Stomach (tissue), 9 donors: ENCODE results near the gene DNAJC6. TPM values are rescaled to one million over a fixed set of nuclear protein-coding genes. Genes with fewer than 3 reads are reported as not detected.

Experiments used
- DNase-seq, 2 donors: peaks; one replicate each; pipeline versions ENCODE4 v3.0.0 to v3.0.0-alpha.2; 2013 to 2019
- H3K27ac ChIP-seq, 5 donors: fragments of 200-600 bp in 4 of 5; sonication (generic) in 4 of 5; one replicate each; pipeline ENCODE4 v1.5.1; 2013 to 2019; ENCODE audit warnings: mild to moderate bottlenecking in 1 of 5, moderate library complexity in 1 of 5
- H3K27me3 ChIP-seq, 3 donors: fragments of 200-600 bp; sonication (generic); one replicate each; pipeline ENCODE4 v1.5.1; 2017 to 2019; ENCODE audit warnings: mixed run types in 1 of 3
- H3K36me3 ChIP-seq, 4 donors: fragments of 200-600 bp; sonication (generic); 1 replicate in 3 of 4; 2 replicates in 1 of 4; pipeline ENCODE4 v1.5.1; 2016 to 2019
- H3K4me1 ChIP-seq, 4 donors: fragments of 200-600 bp; sonication (generic); one replicate each; pipeline ENCODE4 v1.5.1; 2016 to 2019
- H3K4me3 ChIP-seq, 4 donors: fragments of 200-600 bp; sonication (generic) in 3 of 4; one replicate each; pipeline ENCODE4 v1.5.1; 2016 to 2019; ENCODE audit warnings: mild to moderate bottlenecking in 1 of 4
- H3K9me3 ChIP-seq, 4 donors: fragments of 200-600 bp; sonication (generic); one replicate each; pipeline ENCODE4 v1.5.1; 2016 to 2019
- CTCF ChIP-seq, 7 experiments: fragments of 450-650 bp in 4 of 7; fragments of 200-600 bp in 3 of 7; sonication (generic) in 3 of 7; IDR thresholded peaks; one replicate each; pipeline ENCODE4 v1.5.1; 2016 to 2019; ENCODE audit warnings: antibody characterized with exemption in 7 of 7, control low read depth in 2 of 7, mild to moderate bottlenecking in 1 of 7
- EP300 ChIP-seq: sonication (generic); formaldehyde crosslinking; IDR thresholded peaks from one replicate; pipeline ENCODE4 v1.6.1; 2017; ENCODE audit warnings: antibody characterized with exemption
- POLR2A ChIP-seq, 4 donors: fragments of 450-650 bp; IDR thresholded peaks; one replicate each; pipeline ENCODE4 v1.6.1; 2016; ENCODE audit warnings: antibody characterized with exemption in 4 of 4, control low read depth in 2 of 4, mild to moderate bottlenecking in 1 of 4, moderate library complexity in 1 of 4
- POLR2AphosphoS5 ChIP-seq, 3 donors: sonication (generic); formaldehyde crosslinking; IDR thresholded peaks; one replicate each; pipeline ENCODE4 v1.6.1; 2016; ENCODE audit warnings: antibody characterized with exemption in 3 of 3
- WGBS, 5 donors: extraction: QIAGEN DNeasy Blood & Tissue Kit in 3 of 5; methylation state at CpG; one replicate each; pipeline versions ENCODE4 v1.1.5 to v1.1.7; 2013 to 2018; 5-methylcytosine and 5-hydroxymethylcytosine counted together
- intact Hi-C: fragments of 100-400 bp; cut with DNase I; formaldehyde crosslinking; loops from one replicate; pipeline ENCODE4 v1.15.1; 2023; ENCODE audit warnings: low total_unique reads
- polyA plus RNA-seq, 3 donors: library from polyadenylated mRNA; stranded (reverse); fragments of 200-250 nt; gene quantifications; one replicate each; pipeline ENCODE4 v1.2.3, GENCODE V29; 2013
- total RNA-seq, 5 donors: library from RNA; depleted of rRNA; stranded (reverse); fragments of >200 nt; gene quantifications; one replicate each; pipeline versions ENCODE4 v1.1.0 to v1.2.3, GENCODE V29; 2014 to 2016
- donor health status: healthy with polysubstance abuse.
- donor health status: Bipolar disorder and iron deficiency.
- donor health status: healthy.

DNAJC6 gene
- total and polyA plus RNA-seq, 8 donors: under 0.01 to 7.5 (median 0.68) TPM; not detected in 1

GRCh38 chr1:65344171-65344814 lies 35.0 kb downstream of the DNAJC6 start:
- no peaks in the 10 kb centered on the region for H3K27me3 ChIP-seq
- no peaks in the 10 kb centered on the region for H3K4me1 ChIP-seq
- TF ChIP-seq POLR2A (IDR thresholded peaks at IDR 0.05) (no peak), POLR2AphosphoS5 (IDR thresholded peaks at IDR 0.05) (no peak), CTCF (IDR thresholded peaks at IDR 0.05) (no peak), EP300 (no peak)
- no peak overlapping the region for H3K4me3 ChIP-seq
- no peaks in the 10 kb centered on the region for H3K36me3 ChIP-seq
- intact Hi-C loops: no loop called here
- WGBS, 5 donors: 61 to 86% (median 77%) methylated on average over 3 of the region's 3 CpGs
- no peaks in the 10 kb centered on the region for H3K9me3 ChIP-seq
- no peak overlapping the region for H3K27ac ChIP-seq
- peak in 1 of 2 donors; percentile 5 for DNase-seq

DNA sequence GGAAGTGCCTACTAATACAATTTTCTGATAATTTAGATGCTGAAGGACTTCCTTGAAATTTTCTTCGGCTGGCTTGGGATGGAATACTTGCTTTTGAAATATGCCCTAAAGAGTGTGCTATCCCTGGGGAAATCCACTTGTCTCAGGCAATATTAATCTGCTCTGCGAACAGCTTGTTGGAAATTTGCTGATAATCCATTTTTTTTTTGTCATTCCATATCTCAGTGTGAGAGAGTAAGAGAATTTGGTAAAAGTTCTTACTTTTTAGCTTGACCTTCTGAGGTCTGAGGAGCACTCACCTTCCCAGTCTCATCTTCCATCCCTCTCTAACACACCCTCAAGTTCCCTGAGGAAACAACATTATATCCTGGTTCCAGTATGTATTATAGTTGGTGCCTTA lies 36.8 kb downstream of the DNAJC6 start:
- no peak for DNase-seq
- H3K27me3 ChIP-seq: no peaks in the 10 kb centered on the region
- WGBS, 5 donors: 85 to 98% (median 95%) methylated on average over 2 of the region's 2 CpGs
- H3K9me3 ChIP-seq: no peaks in the 10 kb centered on the region
- H3K4me1 ChIP-seq: no peaks in the 10 kb centered on the region
- H3K27ac ChIP-seq: no peak overlapping the region
- H3K4me3 ChIP-seq: no peak overlapping the region
- TF ChIP-seq POLR2AphosphoS5 (IDR thresholded peaks at IDR 0.05): no peak
- TF ChIP-seq EP300: no peak
- no peak for TF ChIP-seq CTCF (IDR thresholded peaks at IDR 0.05)
- TF ChIP-seq POLR2A (IDR thresholded peaks at IDR 0.05): no peak
- H3K36me3 ChIP-seq: no peaks in the 10 kb centered on the region
- intact Hi-C loops: no loop called here

- H3K27ac ChIP-seq: no peak overlapping the region
- TF ChIP-seq EP300 (no peak), CTCF (IDR thresholded peaks at IDR 0.05) (no peak), POLR2AphosphoS5 (IDR thresholded peaks at IDR 0.05) (no peak), POLR2A (IDR thresholded peaks at IDR 0.05) (no peak)
- H3K27me3 ChIP-seq: no peaks in the 10 kb centered on the region
- WGBS, 5 donors: 85 to 89% (median 87%) methylated on average over 7 of the region's 7 CpGs
- no peaks in the 10 kb centered on the region for H3K9me3 ChIP-seq
- no peaks in the 10 kb centered on the region for H3K4me1 ChIP-seq
- no peak for DNase-seq
- intact Hi-C loops: no loop called here
- no peaks in the 10 kb centered on the region for H3K36me3 ChIP-seq
- no peak overlapping the region for H3K4me3 ChIP-seq
Measured at GRCh38 chr1:65355031-65355712, 45.8 kb downstream of the DNAJC6 start.

GRCh38 chr1:65357291-65357960 lies 48.1 kb downstream of the DNAJC6 start:
- no peak overlapping the region for H3K27ac ChIP-seq
- TF ChIP-seq POLR2A (IDR thresholded peaks at IDR 0.05) (no peak), CTCF (IDR thresholded peaks at IDR 0.05) (no peak), EP300 (no peak), POLR2AphosphoS5 (IDR thresholded peaks at IDR 0.05) (no peak)
- WGBS, 5 donors: 93 to 96% (median 94%) methylated on average over 6 of the region's 6 CpGs

More at GRCh38 chr1:65357291-65357960, 48.1 kb downstream of the DNAJC6 start:
- DNase-seq: no peak
- no peaks in the 10 kb centered on the region for H3K27me3 ChIP-seq
- no peaks in the 10 kb centered on the region for H3K9me3 ChIP-seq
- intact Hi-C loops: no loop called here
- H3K4me3 ChIP-seq: no peak overlapping the region
- no peaks in the 10 kb centered on the region for H3K4me1 ChIP-seq
- no peaks in the 10 kb centered on the region for H3K36me3 ChIP-seq
